NCI-H1048 (cell line): ENCODE results near the gene CLNK.
A peak's percentile ranks its signal among the peaks of the same experiment; 100 is the strongest.
"Not testable (repeated sequence)": the region's sequence is repeated elsewhere in the genome, so short reads cannot be mapped to it uniquely, and the experiment has no call there.

ENCODE experiments used
- DNase-seq: peaks from one replicate; lab custom pipeline; 2025; lab: John Stamatoyannopoulos, UW

The CLNK gene

DNA sequence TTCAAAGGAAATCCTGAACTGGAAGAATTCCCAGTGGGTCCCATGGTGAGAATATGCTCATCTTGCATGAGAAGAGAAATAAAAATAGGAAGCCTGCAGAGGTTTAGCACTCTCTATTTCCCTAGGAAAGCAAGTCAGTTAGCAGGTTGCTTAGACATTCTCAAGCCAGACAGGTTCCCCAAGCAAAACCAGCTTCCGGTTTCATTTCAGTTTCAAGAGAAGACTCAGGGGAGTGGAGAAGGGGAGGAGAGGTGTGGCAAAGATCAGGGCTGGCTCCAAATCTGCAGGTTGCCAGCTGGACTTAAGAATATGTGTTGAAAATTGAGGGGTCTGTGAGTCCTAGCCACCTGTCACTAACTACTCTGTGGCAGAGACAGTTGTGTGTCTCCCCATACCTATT is 107.5 kb downstream of the CLNK start:
- no peak for DNase-seq

GRCh38 chr4:10576236-10576635 is 108.3 kb downstream of the CLNK start:
- DNase-seq: no peak

DNA sequence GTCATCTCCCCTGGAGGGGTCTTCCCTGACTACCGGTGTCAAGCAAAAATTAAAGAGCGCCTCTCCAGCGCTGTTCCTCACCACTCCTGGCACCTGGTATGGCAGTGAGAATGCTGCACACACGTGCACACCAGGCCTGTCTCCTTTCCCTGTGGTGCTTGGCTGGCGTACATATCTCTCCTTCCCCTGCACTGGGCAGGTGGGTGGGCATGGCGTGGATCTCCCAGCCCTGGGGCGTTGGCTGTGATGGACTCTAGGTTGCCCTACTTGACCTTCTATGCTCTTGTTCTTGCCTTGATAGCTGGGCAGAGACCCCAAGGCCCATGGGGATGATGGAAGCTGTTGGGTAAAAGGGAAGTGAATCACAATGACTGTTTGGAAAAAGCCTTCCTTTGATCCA is 109.2 kb downstream of the CLNK start:
- DNase-seq: no peak

DNA sequence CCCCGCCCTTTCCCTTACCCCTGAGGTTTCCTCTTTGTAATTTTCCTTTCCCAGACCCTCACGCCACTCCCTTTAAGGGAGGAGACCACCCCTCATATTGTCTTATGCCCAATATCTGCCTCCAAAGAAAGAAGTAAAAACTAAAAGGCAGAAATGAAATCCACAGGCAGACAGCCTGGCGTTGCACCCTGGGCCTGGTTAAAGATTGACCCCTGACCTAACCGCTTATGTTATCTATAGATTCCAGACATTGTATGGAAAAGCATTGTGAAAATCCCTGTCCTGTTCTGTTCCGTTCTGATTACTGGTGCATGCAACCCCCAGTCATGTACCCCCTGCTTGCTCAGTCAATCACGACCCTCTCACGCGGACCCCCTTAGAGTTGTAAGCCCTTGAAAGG is 110.0 kb downstream of the CLNK start:
- DNase-seq: not testable (repeated sequence)

- no peak for DNase-seq
Observed at GRCh38 chr4:10571909-10572308, 112.7 kb downstream of the CLNK start.

DNA sequence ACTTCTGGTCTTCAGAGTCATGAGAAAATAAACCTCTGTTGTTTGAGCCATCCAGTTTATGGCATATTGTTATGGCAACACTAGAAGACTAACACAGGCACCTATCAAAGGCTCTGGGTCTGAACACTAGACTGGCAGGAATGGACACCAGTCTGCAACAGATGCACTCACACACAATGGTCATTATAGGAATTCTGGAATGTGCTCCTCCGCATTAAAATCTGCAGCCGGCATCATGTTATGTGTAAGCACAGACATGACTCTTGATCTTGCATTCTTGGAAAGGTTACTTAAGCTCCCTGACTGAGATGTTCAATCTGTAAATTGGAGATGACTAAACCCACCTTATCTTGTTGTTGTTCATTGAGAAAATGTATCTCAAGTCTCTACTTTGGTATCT is 115.1 kb downstream of the CLNK start:
- no peak for DNase-seq

DNA sequence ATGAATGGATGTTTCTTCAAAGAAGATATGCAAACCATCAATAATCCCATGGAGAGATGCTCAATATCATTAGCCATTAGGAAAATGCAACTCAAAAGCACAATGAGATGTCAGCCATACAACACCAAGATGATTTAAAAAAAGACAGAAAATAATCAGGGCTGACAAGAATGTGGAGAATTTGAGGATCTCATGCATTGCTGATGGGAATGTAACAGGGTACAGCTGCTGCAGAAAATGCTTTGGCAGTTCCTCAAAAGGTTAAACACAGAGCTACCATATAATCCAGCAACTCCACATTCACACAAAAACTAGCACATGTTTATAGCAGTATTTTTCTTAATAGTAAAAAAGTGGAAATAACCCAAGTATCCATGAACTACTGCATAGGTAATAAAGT is 116.8 kb downstream of the CLNK start:
- no peak for DNase-seq

GRCh38 chr4:10565166-10565780 is 119.3 kb downstream of the CLNK start:
- no peak for DNase-seq

DNA sequence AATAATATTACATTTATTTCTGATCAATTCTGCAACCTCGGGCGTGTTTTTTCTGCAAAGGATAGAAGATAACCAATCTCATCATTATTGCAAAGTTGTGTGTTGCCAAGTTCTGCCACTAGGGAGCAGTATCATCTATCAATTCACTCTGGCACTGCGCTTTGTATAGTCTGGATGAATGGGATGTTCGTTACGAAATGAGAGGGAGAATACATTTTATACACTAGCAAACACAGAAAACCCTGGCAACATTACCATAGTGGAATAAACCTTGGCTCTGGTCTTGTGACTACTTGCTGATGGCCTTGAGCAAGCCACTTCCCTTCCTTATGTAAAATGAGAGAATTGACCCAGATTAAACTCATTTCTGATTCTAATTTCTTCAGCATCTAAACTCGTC is 129.9 kb downstream of the CLNK start:
- peak; percentile 20 for DNase-seq

GRCh38 chr4:10554121-10554520 is 130.4 kb downstream of the CLNK start:
- DNase-seq: no peak

DNA sequence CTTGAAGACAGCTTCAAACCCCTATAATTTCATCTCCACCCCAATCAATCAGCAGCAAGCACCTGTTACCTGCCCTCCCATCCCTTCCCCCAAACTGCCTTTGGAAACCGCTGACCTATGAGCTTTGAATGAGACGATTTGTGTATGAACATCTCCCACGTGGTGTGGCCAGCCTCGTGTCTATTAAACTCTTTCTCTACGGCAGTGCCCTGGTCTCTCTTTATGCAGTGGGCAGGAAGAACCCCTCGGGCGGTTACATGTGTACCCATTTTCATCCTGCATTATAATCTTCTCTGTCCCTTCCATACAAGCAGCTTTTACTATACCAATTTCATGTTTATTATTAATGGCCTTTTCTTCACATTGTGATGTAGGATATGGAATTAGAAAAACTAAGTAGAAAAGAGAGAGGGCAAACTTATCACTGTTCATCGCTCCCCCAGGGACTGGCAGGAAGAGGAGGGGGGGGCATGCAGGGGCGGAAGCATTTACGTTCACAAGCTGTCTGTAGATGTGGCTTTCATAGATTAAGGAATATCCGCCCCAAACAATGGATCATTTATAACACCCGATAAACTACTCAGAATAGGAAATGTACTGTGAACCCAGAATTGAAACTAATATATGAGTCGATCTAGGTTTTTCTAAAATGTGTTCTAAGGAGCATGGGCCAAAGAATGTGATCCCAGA is 131.8 kb downstream of the CLNK start:
- no peak for DNase-seq

GRCh38 chr4:10535912-10536311 is 148.7 kb downstream of the CLNK start:
- DNase-seq: no peak

DNA sequence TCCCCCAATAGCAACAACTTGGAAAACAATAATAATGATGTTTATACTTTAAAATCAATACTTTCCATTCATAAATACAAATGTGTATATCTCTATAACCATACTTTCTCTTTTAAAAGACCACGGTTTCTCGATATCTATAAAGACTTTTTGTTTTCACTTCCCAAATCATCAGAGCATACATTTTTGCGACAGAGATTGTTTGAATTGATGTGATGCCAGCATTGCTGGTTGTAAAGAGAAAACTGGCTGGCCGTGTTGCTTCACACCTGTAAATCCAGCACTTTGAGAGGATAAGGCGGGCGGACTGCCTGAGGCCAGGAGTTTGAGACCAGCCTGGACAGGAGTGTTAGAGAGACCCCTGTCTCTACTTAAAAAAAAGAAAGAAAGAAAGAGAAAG is 149.7 kb downstream of the CLNK start:
- no peak for DNase-seq

DNA sequence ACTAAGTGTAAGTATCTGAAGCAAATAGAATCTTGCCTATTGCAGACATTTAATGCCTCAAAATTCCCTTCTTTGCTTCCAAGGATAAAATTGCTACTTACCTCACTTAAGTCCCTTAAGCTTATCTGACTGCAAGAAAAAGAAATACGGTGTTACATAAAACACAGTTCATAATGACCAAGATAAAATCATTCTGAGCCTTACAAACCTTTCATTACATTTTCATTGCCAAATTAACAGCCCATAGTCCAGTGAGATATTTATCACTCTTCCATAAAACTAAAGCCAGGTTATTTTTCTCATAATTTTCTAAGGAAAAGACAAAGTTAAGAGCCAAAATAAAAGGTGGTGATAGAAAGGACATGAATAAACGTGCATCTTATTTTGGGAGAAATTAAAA is 152.4 kb downstream of the CLNK start:
- no peak for DNase-seq

- no peak for DNase-seq
Observed at GRCh38 chr4:10530137-10530786, 154.3 kb downstream of the CLNK start.

- no peak for DNase-seq
Observed at GRCh38 chr4:10529291-10530136, 155.1 kb downstream of the CLNK start.

DNA sequence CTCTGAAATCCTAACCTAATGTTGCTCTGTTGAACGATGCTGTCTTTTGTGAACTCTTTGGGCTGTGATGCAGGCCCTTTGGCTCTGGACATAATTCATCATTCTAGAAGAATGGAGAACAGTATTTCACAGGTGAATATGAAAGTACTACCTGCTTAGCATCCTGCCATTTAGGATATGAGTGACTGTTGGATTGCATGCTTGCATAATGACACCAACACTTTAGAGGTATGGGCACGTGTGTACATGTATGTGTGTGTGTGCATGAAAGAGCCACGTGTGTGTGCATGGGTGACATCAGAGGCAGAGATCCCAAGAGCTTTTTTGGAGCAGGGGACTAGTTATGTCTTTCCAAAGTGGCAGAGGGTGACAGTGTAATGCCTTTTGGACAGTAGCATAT is 157.1 kb downstream of the CLNK start:
- DNase-seq: no peak

GRCh38 chr4:10526429-10527222 is 157.9 kb downstream of the CLNK start:
- DNase-seq: no peak

GRCh38 chr4:10524196-10524833 is 160.3 kb downstream of the CLNK start:
- DNase-seq: no peak

DNA sequence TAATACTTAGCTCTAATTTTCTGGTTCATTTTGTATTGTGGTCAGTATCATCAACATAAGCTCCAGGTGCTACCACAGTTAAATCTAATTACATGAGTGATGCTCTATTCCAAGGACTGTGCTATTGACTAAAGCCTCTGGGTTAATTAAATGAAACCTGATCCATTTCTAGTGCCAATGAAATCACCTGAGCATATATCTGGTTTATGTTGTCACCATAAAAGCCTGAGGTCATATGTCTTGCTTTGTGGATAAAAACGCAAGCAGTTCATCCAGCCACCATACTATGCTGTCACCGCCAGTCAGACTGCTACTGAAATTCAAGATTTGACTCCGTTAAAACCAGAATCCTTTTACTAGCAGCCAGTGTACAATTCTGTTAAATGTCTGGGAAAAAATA is 163.1 kb downstream of the CLNK start:
- no peak for DNase-seq

DNA sequence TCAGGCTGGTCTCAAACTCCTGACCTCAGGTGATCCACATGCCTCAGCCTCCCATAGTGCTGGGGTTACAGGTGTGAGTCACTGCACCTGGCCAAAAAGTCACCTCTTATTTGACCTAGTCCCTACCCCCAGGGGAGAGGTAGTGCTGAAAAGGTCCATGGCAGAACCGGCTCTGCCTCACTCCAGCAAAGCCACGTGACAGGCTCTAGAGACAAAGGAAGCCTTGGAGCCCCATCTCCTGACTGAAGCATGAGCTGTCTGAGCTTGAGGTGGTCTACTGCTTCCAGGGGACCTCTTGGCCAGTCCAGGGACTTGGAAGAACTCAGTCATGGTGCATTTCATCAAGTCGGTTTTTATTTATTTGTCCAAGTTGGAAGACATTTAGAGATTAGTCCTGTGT is 174.8 kb downstream of the CLNK start:
- no peak for DNase-seq
